ENCODE results near the gene ANP32E. TPM values are rescaled to one million over a fixed set of nuclear protein-coding genes. Genes with fewer than 3 reads are reported as not detected.

ANP32E gene
- polyA plus RNA-seq, 3 donors = 4.6 to 26.6 (median 20.4) TPM

DNA sequence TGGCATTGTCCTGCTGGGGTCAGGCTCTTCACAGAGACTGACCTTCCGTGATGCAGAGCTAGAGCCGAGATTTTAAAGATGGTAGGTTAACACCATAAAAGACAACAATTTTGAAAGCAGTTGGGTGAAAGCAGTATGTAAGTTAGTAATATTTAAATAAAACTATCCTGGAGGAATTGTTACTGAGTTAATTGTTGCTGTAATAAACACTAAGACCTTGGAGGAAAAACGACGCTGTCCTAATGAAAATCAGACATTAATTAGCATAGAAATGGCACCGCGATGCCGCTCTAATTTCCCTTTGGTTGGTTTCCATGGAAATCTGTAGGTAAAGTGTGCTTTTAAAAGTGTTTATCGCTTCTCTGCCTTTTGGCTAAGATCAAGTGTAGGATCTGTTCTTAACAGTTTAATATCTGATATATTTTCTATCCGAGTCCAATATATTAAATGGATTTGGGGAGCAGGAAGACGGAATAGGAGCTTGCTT is 745 bp upstream of the ANP32E start:
- no peaks in the 10 kb centered on the region for H3K9me3 Mint-ChIP-seq

DNA sequence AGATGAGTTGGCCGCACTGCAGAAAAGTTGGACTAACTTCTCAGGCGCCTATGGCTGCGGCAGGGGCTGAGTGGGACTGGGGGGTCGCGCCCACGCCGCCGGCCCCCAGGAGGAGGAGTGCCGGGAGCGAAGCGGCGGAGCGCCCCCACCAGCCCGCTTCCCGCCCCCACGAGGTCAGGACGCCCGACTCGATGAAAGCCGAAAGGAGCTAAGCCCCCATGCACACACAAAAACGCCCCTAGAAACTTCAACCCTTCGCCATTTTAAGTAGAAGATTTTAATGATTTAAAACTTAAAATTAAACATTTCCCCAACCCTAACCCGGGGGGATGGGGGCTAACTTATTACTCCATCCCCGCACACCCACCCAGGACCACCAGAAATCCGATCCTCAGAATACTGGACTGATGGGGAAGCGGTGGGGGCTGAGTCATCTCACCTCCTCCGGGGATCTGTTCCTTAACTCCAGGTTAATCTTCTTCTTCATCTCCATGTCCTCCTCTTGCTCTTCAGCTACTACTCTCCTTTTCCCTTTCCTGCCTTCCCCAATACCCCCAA is 539 bp downstream of the ANP32E start:
- Mint-ChIP-seq H3K4me3 (no peak overlapping the region), H3K4me1 (peaks cover 18% of the 10 kb centered on the region), H3K27me3 (ENCODE audit: low read depth in 3 of 3) (peaks cover 0 to 2% (median 0%) of the 10 kb centered on the region in 3 donors), H3K9me3 (no peaks in the 10 kb centered on the region), H3K36me3 (peaks cover 3 to 7% of the 10 kb centered on the region in 2 donors), H3K27ac (peak overlapping the region in 1 of 7 donors; percentile 97)
- H3K4me3 ChIP-seq (replicated peaks in 1 of 3; ENCODE audit: low read depth in 2 of 3, low read length in 3 of 3) = peak overlapping the region; percentile 81 to 89 (median 82)
- no peaks in the 10 kb centered on the region for H3K27me3 ChIP-seq (ENCODE audit: control insufficient read depth in 2 of 2, insufficient read depth in 2 of 2, low read length in 2 of 2)
- peak overlapping the region; percentile 99 for H3K4me2 ChIP-seq (replicated peaks; ENCODE audit: extremely low read depth, low read length, poor library complexity, severe bottlenecking)
- peaks cover 24 to 25% of the 10 kb centered on the region in 2 donors for H3K4me1 ChIP-seq (ENCODE audit: control insufficient read depth in 1 of 2, insufficient read depth in 2 of 2, low read length in 2 of 2)
- H2AFZ ChIP-seq (ENCODE audit: insufficient read depth, low read depth, low read length, poor library complexity, severe bottlenecking) = peak overlapping the region; percentile 92
- peak overlapping the region; percentile 93 for H3K9ac ChIP-seq (ENCODE audit: insufficient read depth, low read length, poor library complexity, severe bottlenecking)
- peaks cover 0 to 4% of the 10 kb centered on the region in 2 donors for H3K36me3 ChIP-seq (replicated peaks in 1 of 2; ENCODE audit: control insufficient read depth in 1 of 2, insufficient read depth in 2 of 2, low read length in 2 of 2)
- H3K27ac ChIP-seq (ENCODE audit: low read depth in 1 of 2, low read length in 2 of 2) = peak overlapping the region; percentile 97
- H3K79me2 ChIP-seq (ENCODE audit: insufficient read depth, low read length) = peaks cover 53% of the 10 kb centered on the region
- 0% methylated on average over 9 of the region's 27 CpGs for WGBS (ENCODE audit: insufficient coverage)
- TF ChIP-seq, protein P1, sequence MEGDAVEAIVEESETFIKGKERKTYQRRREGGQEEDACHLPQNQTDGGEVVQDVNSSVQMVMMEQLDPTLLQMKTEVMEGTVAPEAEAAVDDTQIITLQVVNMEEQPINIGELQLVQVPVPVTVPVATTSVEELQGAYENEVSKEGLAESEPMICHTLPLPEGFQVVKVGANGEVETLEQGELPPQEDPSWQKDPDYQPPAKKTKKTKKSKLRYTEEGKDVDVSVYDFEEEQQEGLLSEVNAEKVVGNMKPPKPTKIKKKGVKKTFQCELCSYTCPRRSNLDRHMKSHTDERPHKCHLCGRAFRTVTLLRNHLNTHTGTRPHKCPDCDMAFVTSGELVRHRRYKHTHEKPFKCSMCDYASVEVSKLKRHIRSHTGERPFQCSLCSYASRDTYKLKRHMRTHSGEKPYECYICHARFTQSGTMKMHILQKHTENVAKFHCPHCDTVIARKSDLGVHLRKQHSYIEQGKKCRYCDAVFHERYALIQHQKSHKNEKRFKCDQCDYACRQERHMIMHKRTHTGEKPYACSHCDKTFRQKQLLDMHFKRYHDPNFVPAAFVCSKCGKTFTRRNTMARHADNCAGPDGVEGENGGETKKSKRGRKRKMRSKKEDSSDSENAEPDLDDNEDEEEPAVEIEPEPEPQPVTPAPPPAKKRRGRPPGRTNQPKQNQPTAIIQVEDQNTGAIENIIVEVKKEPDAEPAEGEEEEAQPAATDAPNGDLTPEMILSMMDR (IDR thresholded peaks at IDR 0.05) = no peak
- H3K9me3 ChIP-seq (replicated peaks in 1 of 2; ENCODE audit: control insufficient read depth in 1 of 2, insufficient read depth in 1 of 2, low read length in 2 of 2) = no peaks in the 10 kb centered on the region
- intact Hi-C loops (cut with micrococcal nuclease) = loop anchor here in 1 of 2 donors (10.0 kb wide), 1 partner anchor 51 kb away; no protein-coding TSS in a partner anchor
- H4K20me1 ChIP-seq (ENCODE audit: insufficient read depth, low read length) = no peaks in the 10 kb centered on the region
- peak in 2 of 3 donors; percentile 46 to 66 for DNase-seq

More for the DNA sequence above, 745 bp upstream of the ANP32E start:
- peak overlapping the region in 1 of 2 donors; percentile 97 for H3K27ac ChIP-seq (ENCODE audit: low read depth in 1 of 2, low read length in 2 of 2)
- peaks cover 40% of the 10 kb centered on the region for H3K79me2 ChIP-seq (ENCODE audit: insufficient read depth, low read length)
- no peak overlapping the region for H3K27ac Mint-ChIP-seq
- H3K4me1 Mint-ChIP-seq = peaks cover 18% of the 10 kb centered on the region
- H3K4me2 ChIP-seq (replicated peaks; ENCODE audit: extremely low read depth, low read length, poor library complexity, severe bottlenecking) = peak overlapping the region; percentile 99
- TF ChIP-seq, protein P1 (IDR thresholded peaks at IDR 0.05) = no peak
- H3K4me3 ChIP-seq (replicated peaks in 1 of 3; ENCODE audit: low read depth in 2 of 3, low read length in 3 of 3) = peak overlapping the region; percentile 81 to 89 (median 82)
- no peaks in the 10 kb centered on the region for H3K36me3 Mint-ChIP-seq
- H3K36me3 ChIP-seq (replicated peaks in 1 of 2; ENCODE audit: control insufficient read depth in 1 of 2, insufficient read depth in 2 of 2, low read length in 2 of 2) = no peaks in the 10 kb centered on the region
- intact Hi-C loops (cut with micrococcal nuclease) = loop anchor here in 1 of 2 donors (10.0 kb wide), 1 partner anchor 52 kb away; no protein-coding TSS in a partner anchor
- 33% methylated on average over 3 of the region's 10 CpGs for WGBS (ENCODE audit: insufficient coverage)
- no peaks in the 10 kb centered on the region for H3K9me3 ChIP-seq (replicated peaks in 1 of 2; ENCODE audit: control insufficient read depth in 1 of 2, insufficient read depth in 1 of 2, low read length in 2 of 2)
- H3K4me1 ChIP-seq (ENCODE audit: control insufficient read depth in 1 of 2, insufficient read depth in 2 of 2, low read length in 2 of 2) = peaks cover 24 to 25% of the 10 kb centered on the region in 2 donors
- H3K4me3 Mint-ChIP-seq = peak overlapping the region in 1 of 2 donors; percentile 31
- no peak for DNase-seq
- no peaks in the 10 kb centered on the region for H3K27me3 ChIP-seq (ENCODE audit: control insufficient read depth in 2 of 2, insufficient read depth in 2 of 2, low read length in 2 of 2)
- peaks cover 0 to 2% (median 1%) of the 10 kb centered on the region in 3 donors for H3K27me3 Mint-ChIP-seq (ENCODE audit: low read depth in 3 of 3)
- H2AFZ ChIP-seq (ENCODE audit: insufficient read depth, low read depth, low read length, poor library complexity, severe bottlenecking) = peak overlapping the region; percentile 92
- no peaks in the 10 kb centered on the region for H4K20me1 ChIP-seq (ENCODE audit: insufficient read depth, low read length)
- H3K9ac ChIP-seq (ENCODE audit: insufficient read depth, low read length, poor library complexity, severe bottlenecking) = peak overlapping the region; percentile 93

Measured in CD14-positive monocyte (primary cell).